K562 (cell line): Measurements from ENCODE around the gene SEC16A. TPM values are rescaled to one million over a fixed set of nuclear protein-coding genes. Genes with fewer than 3 reads are reported as not detected.

ENCODE experiments used
- ATAC-seq: fragments of 200-7000 bp; cut with Tn5 transposase; 3 replicates; pipeline ENCODE4 v1.9.1; 2020; ENCODE audit warnings: moderate library complexity
- BruUV-seq: library from RNA; stranded (reverse); fragments of 400-500 nt; replicated peaks from 2 replicates; lab custom pipeline; 2021; lab: Mats Ljungman, UMichigan
- CTCF ChIA-PET: fragments of 300-600 bp; formaldehyde crosslinking; extraction: SDS; loops from one replicate; lab custom pipeline; 2021; ENCODE audit warnings: low intra/inter-chr PET ratio; lab: Yijun Ruan, JAX
- POLR2A ChIA-PET: fragments of 300-600, 350-650 bp; sonication (Branson Sonifier 250); formaldehyde crosslinking; extraction: SDS; loops from one replicate; lab custom pipeline; 2021; ENCODE audit warnings: antibody characterized with exemption, inconsistent platforms; lab: Yijun Ruan, JAX
- DNase-seq, 4 experiments: peaks; one replicate each; pipeline versions ENCODE4 v3.0.0 to v3.0.0-alpha.2; 2011 to 2018; ENCODE audit warnings: low spot score in 3 of 4, mixed read lengths in 3 of 4; ENCODE audit errors: extremely low read depth in 1 of 4
- FAIRE-seq: peaks from 2 replicates; lab custom pipeline; 2011; peaks lifted over from hg19 to GRCh38; lab: Jason Lieb, UNC
- H2AFZ ChIP-seq: 2 replicates; pipeline ENCODE4 v1.6.0; 2011; ENCODE audit warnings: low read depth, low read length, control low read depth, inconsistent platforms
- H3K27ac ChIP-seq: fragments of 200-600 bp; 3 replicates; pipeline ENCODE4 v1.8.0; 2011; ENCODE audit warnings: low read depth, mild to moderate bottlenecking, control low read depth, inconsistent platforms, low read length, moderate library complexity, mixed read lengths; ENCODE audit errors: extremely low read depth
- H3K27me3 ChIP-seq, 2 experiments: fragments of 300-600 bp in 1 of 2; 2 replicates in 1 of 2; 3 replicates in 1 of 2; pipeline versions ENCODE4 v1.6.0 to v1.8.0; 2011; ENCODE audit warnings: inconsistent platforms in 2 of 2, low read length in 2 of 2, mild to moderate bottlenecking in 1 of 2, mixed read lengths in 1 of 2, moderate library complexity in 1 of 2; ENCODE audit not compliant: control insufficient read depth in 2 of 2, insufficient read depth in 2 of 2
- H3K36me3 ChIP-seq: fragments of 300-600 bp; 3 replicates; pipeline ENCODE4 v1.8.0; 2011; ENCODE audit warnings: mild to moderate bottlenecking, low read length, inconsistent platforms; ENCODE audit not compliant: control insufficient read depth, insufficient read depth
- H3K4me1 ChIP-seq, 2 experiments: fragments of 200-600 bp in 1 of 2; replicated peaks in 1 of 2; 2 replicates in 1 of 2; 3 replicates in 1 of 2; pipeline versions ENCODE4 v1.5.1 to v1.8.0; 2011; ENCODE audit warnings: inconsistent platforms in 2 of 2, low read length in 2 of 2, mild to moderate bottlenecking in 1 of 2, mixed read lengths in 1 of 2, moderate library complexity in 1 of 2; ENCODE audit not compliant: control insufficient read depth in 2 of 2, insufficient read depth in 2 of 2
- H3K4me2 ChIP-seq: 2 replicates; pipeline ENCODE4 v1.6.1; 2011; ENCODE audit warnings: low read length, control low read depth, inconsistent platforms, mixed read lengths; ENCODE audit not compliant: insufficient read depth
- H3K4me3 ChIP-seq: fragments of 200-600 bp; sonication (generic), shearing (Covaris generic); 2 replicates; pipeline ENCODE4 v1.5.1; 2016; ENCODE audit warnings: control low read depth, inconsistent platforms
- H3K79me2 ChIP-seq: fragments of 200-600 bp; 3 replicates; pipeline ENCODE4 v1.8.0; 2011; ENCODE audit warnings: low read length, inconsistent platforms; ENCODE audit not compliant: control insufficient read depth, insufficient read depth
- H3K9ac ChIP-seq, 2 experiments: 2 replicates each; pipeline versions ENCODE4 v1.6.0 to v1.6.1; 2011; ENCODE audit warnings: low read depth in 2 of 2, low read length in 2 of 2, control low read depth in 1 of 2, inconsistent platforms in 1 of 2, mild to moderate bottlenecking in 1 of 2, mixed read lengths in 1 of 2; ENCODE audit not compliant: insufficient read depth in 1 of 2
- H3K9me1 ChIP-seq: one replicate; pipeline ENCODE4 v1.6.0; 2011; ENCODE audit warnings: inconsistent platforms, mild to moderate bottlenecking, low read length, moderate library complexity; ENCODE audit not compliant: control insufficient read depth, insufficient read depth
- H3K9me3 ChIP-seq: replicated peaks from 2 replicates; pipeline ENCODE4 v1.5.1; 2011; ENCODE audit warnings: low read depth, low read length, inconsistent platforms; ENCODE audit not compliant: control insufficient read depth, insufficient read depth
- H4K20me1 ChIP-seq: replicated peaks from 2 replicates; pipeline ENCODE4 v1.6.1; 2011; ENCODE audit warnings: low read length, inconsistent platforms, mixed read lengths; ENCODE audit not compliant: control insufficient read depth, insufficient read depth
- MGA ChIP-seq: fragments of 450-650 bp; IDR thresholded peaks from 2 replicates; pipeline ENCODE4 v1.6.1; 2016; ENCODE audit warnings: mild to moderate bottlenecking, moderate library complexity
- WGBS: fragments of 100-300 bp; shearing (Covaris generic); methylation state at CpG from one replicate; pipeline ENCODE4 v1.1.6; 2016; ENCODE audit warnings: low coverage, mixed read lengths; ENCODE audit not compliant: insufficient coverage; ENCODE audit errors: missing lambda C conversion rate; 5-methylcytosine and 5-hydroxymethylcytosine counted together
- in situ Hi-C: fragments of 300-500 bp; cut with MboI; formaldehyde crosslinking; loops from 4 replicates; pipeline ENCODE4 v1.15.0; 2018; ENCODE audit warnings: inconsistent platforms, mixed read lengths
- intact Hi-C: fragments of 100-400 bp; cut with micrococcal nuclease; formaldehyde crosslinking; loops from 2 replicates; pipeline ENCODE4 v1.14.2; 2022
- polyA plus RNA-seq, 8 experiments: library from polyadenylated mRNA; depleted of rRNA in 4 of 8; stranded (reverse) in 5 of 8; unstranded in 3 of 8; fragments of >200 nt; fragmentation: Nextera tagmentation in 2 of 8; fragmentation: Illumina TruSeq in 1 of 8; extraction: Ambion mirVana in 2 of 8; extraction: Trizol in 1 of 8; gene quantifications; 2 replicates each; pipeline versions ENCODE4 v1.2.1 to v1.2.3, GENCODE V29; 2011 to 2014; ENCODE audit warnings: inconsistent platforms in 1 of 8, missing spikeins in 1 of 8
- total RNA-seq, 7 experiments: library from RNA; depleted of rRNA in 6 of 7; stranded (reverse); fragments of >200 nt in 6 of 7; fragmentation: Illumina TruSeq in 2 of 7; extraction: Trizol in 2 of 7; gene quantifications; 2 replicates each; pipeline versions ENCODE4 v1.2.1 to v1.2.3, GENCODE V29; 2011 to 2021; ENCODE audit warnings: low replicate concordance in 1 of 7

SEC16A gene
- total and polyA plus RNA-seq, 9 of the 15 experiments (the other 6 are each of a cell fraction or from before 2014, with no cell fraction given): 8.3 to 62.8 (median 14.0) TPM

GRCh38 chr9:136530461-136531089, 47.7 kb upstream of the SEC16A start:
- Histone ChIP-seq H3K9me3 (no peaks in the 10 kb centered on the region), H3K4me2 (no peak overlapping the region), H3K9me1 (peaks cover 2% of the 10 kb centered on the region), H3K79me2 (peaks cover 6% of the 10 kb centered on the region; the same call in 1 of the 3 replicates), H4K20me1 (0 out of 2 replicates have a peak, but pooled peaks cover 9% of the 10 kb centered on the region), H3K9ac (no peak overlapping the region), H3K36me3 (0 out of 3 replicates have a peak, but pooled peaks cover 3% of the 10 kb centered on the region), H3K4me1 (peaks cover 0 to 90% of the 10 kb centered on the region in 2 experiments; a peak in 3 of 5 replicates), H3K27ac (no peak overlapping the region), H3K4me3 (no peak overlapping the region), H2AFZ (no peak overlapping the region), H3K27me3 (no peaks in the 10 kb centered on the region)
- POLR2A ChIA-PET: interaction anchor here (0.8 kb wide), 2 partner anchors 9 to 62 kb away, joined by 3 to 4 read pairs; no protein-coding TSS in a partner anchor
- WGBS: 64% methylated on average over 15 of the region's 20 CpGs
- CTCF ChIA-PET: no interaction called here
- ATAC-seq (no peak), DNase-seq (no peak), FAIRE-seq (no peak)
- in situ Hi-C loops (no loop called here), intact Hi-C loops (no loop called here)
- no TSS peak for BruUV-seq
- no peak for TF ChIP-seq MGA
